ENCODE results near the gene DLGAP1.

DNA sequence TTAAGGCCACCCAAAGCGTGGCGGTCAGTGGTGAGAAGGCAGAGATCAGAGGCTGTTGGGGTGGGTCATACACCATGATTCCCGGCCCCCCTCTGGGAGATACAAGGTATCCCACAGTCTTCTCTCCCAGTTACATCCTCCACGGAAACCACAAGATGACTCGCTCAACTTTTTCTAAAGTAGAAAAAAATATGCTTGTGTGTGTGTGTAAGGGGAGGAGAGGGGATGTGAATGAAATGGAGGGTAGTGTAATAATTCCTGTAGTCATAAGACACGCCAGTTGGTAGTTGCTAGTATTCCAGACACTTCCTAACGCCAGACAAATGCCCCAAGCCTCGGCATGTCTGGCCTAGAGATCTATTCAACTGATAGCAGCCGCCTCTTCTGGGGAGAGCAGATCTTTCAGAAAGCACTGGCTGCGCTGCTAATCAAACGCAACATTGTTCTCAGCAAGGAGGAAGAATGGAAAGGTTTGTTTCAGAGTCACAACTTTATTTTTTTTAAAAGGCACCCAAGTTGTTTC lies 861.7 kb downstream of the DLGAP1 start:
- TF ChIP-seq, protein P1, sequence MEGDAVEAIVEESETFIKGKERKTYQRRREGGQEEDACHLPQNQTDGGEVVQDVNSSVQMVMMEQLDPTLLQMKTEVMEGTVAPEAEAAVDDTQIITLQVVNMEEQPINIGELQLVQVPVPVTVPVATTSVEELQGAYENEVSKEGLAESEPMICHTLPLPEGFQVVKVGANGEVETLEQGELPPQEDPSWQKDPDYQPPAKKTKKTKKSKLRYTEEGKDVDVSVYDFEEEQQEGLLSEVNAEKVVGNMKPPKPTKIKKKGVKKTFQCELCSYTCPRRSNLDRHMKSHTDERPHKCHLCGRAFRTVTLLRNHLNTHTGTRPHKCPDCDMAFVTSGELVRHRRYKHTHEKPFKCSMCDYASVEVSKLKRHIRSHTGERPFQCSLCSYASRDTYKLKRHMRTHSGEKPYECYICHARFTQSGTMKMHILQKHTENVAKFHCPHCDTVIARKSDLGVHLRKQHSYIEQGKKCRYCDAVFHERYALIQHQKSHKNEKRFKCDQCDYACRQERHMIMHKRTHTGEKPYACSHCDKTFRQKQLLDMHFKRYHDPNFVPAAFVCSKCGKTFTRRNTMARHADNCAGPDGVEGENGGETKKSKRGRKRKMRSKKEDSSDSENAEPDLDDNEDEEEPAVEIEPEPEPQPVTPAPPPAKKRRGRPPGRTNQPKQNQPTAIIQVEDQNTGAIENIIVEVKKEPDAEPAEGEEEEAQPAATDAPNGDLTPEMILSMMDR (IDR thresholded peaks at IDR 0.05), result no peak
- no peak for TF ChIP-seq ZFX (IDR thresholded peaks at IDR 0.05; ENCODE audit: borderline replicate concordance)
